Cerebellar cortex (tissue), 1 donor: ENCODE measurements around the gene PITPNC1.
"Not testable (repeated sequence)": the region's sequence is repeated elsewhere in the genome, so short reads cannot be mapped to it uniquely, and the experiment has no call there.

ENCODE experiments used
- DNase-seq: peaks from one replicate; pipeline ENCODE4 v3.0.0-alpha.2; 2015; ENCODE audit warnings: low spot score

Gene PITPNC1

GRCh38 chr17:67651218-67651579 lies 274.1 kb downstream of the PITPNC1 start:
- not testable (repeated sequence) for DNase-seq

GRCh38 chr17:67652433-67652832 lies 275.4 kb downstream of the PITPNC1 start:
- peak; percentile 24 for DNase-seq

GRCh38 chr17:67655478-67656148 lies 278.5 kb downstream of the PITPNC1 start:
- no peak for DNase-seq

GRCh38 chr17:67656494-67657203 lies 279.6 kb downstream of the PITPNC1 start:
- DNase-seq: no peak

GRCh38 chr17:67657596-67657995 lies 280.5 kb downstream of the PITPNC1 start:
- DNase-seq: no peak

GRCh38 chr17:67658265-67658664 lies 281.2 kb downstream of the PITPNC1 start:
- no peak for DNase-seq

- DNase-seq: no peak
Measured at GRCh38 chr17:67659028-67659427, 281.9 kb downstream of the PITPNC1 start.

GRCh38 chr17:67662712-67663111 lies 285.6 kb downstream of the PITPNC1 start:
- no peak for DNase-seq

- no peak for DNase-seq
Measured at GRCh38 chr17:67663457-67663856, 286.4 kb downstream of the PITPNC1 start.

- DNase-seq: no peak
Measured at GRCh38 chr17:67666028-67666427, 288.9 kb downstream of the PITPNC1 start.

GRCh38 chr17:67666710-67667109 lies 289.6 kb downstream of the PITPNC1 start:
- DNase-seq: no peak

GRCh38 chr17:67671493-67671892 lies 294.4 kb downstream of the PITPNC1 start:
- no peak for DNase-seq

GRCh38 chr17:67672592-67673335 lies 295.7 kb downstream of the PITPNC1 start:
- no peak for DNase-seq

GRCh38 chr17:67675481-67675880 lies 298.4 kb downstream of the PITPNC1 start:
- DNase-seq: no peak

GRCh38 chr17:67676305-67676704 lies 299.2 kb downstream of the PITPNC1 start:
- DNase-seq: peak; percentile 29

- DNase-seq: no peak
Measured at GRCh38 chr17:67678414-67678813, 301.3 kb downstream of the PITPNC1 start.

- no peak for DNase-seq
Measured at GRCh38 chr17:67679225-67679624, 302.1 kb downstream of the PITPNC1 start.

- no peak for DNase-seq
Measured at GRCh38 chr17:67679721-67680120, 302.6 kb downstream of the PITPNC1 start.

GRCh38 chr17:67680445-67681224 lies 303.6 kb downstream of the PITPNC1 start:
- DNase-seq: no peak

GRCh38 chr17:67682196-67682595 lies 305.1 kb downstream of the PITPNC1 start:
- no peak for DNase-seq

GRCh38 chr17:67685351-67685750 lies 308.3 kb downstream of the PITPNC1 start:
- DNase-seq: no peak

- peak; percentile 56 for DNase-seq
Measured at GRCh38 chr17:67686241-67686640, 309.2 kb downstream of the PITPNC1 start.
